ENCODE results near the gene FOXO3. TPM values are rescaled to one million over a fixed set of nuclear protein-coding genes. Genes with fewer than 3 reads are reported as not detected.

FOXO3 gene
- total and polyA plus RNA-seq, 2 of the 13 experiments (the other 11 are each of a cell fraction or from before 2014, with no cell fraction given) = 16.0 to 22.5 TPM

GRCh38 chr6:108541843-108542759 lies 18.6 kb upstream of the FOXO3 start (continued):
- TF ChIP-seq GATAD1 (CRISPR knock-in tag; IDR thresholded peaks at IDR 0.05) (no peak), BHLHE40 (IDR thresholded peaks at IDR 0.05; ENCODE audit: low read length) (no peak), ZMYM4 (CRISPR knock-in tag; IDR thresholded peaks at IDR 0.05) (no peak), ZNF841 (CRISPR knock-in tag; IDR thresholded peaks at IDR 0.05; ENCODE audit: borderline replicate concordance) (no peak), ZEB1 (IDR thresholded peaks at IDR 0.05; ENCODE audit: insufficient replicate concordance, low read depth) (no peak), FOXC1 (CRISPR knock-in tag; IDR thresholded peaks at IDR 0.05; ENCODE audit: borderline replicate concordance) (0 out of 2 replicates have a peak, but pooled peaks have one; percentile 37), SP1 (IDR thresholded peaks at IDR 0.05) (no peak), SP1 (CRISPR knock-in tag; IDR thresholded peaks at IDR 0.05) (no peak), IRF2 (CRISPR knock-in tag; IDR thresholded peaks at IDR 0.05) (peak; percentile 57; the same call in 1 of the 2 replicates), STAG1 (CRISPR knock-in tag; IDR thresholded peaks at IDR 0.05) (peak; percentile 99), ZNF614 (CRISPR knock-in tag; IDR thresholded peaks at IDR 0.05; ENCODE audit: borderline replicate concordance) (peak; percentile 73; the same call in 1 of the 2 replicates), ZBTB46 (CRISPR knock-in tag; IDR thresholded peaks at IDR 0.05; ENCODE audit: borderline replicate concordance) (no peak), FOXK2 (IDR thresholded peaks at IDR 0.05) (0 out of 2 replicates have a peak, but pooled peaks have one; percentile 5), ARID5B (CRISPR knock-in tag; IDR thresholded peaks at IDR 0.05) (0 out of 2 replicates have a peak, but pooled peaks have one; percentile 23), GATAD2A (CRISPR knock-in tag; IDR thresholded peaks at IDR 0.05) (0 out of 2 replicates have a peak, but pooled peaks have one; percentile 19), SMC3 (IDR thresholded peaks at IDR 0.05; ENCODE audit: low read length) (peak; percentile 99), MNT (IDR thresholded peaks at IDR 0.05) (no peak), ZNF704 (CRISPR knock-in tag; IDR thresholded peaks at IDR 0.05; ENCODE audit: borderline replicate concordance) (no peak), RNF219 (CRISPR knock-in tag; IDR thresholded peaks at IDR 0.05) (no peak)
